HepG2 (cell line): ENCODE measurements around the gene CKS1B. TPM values are rescaled to one million over a fixed set of nuclear protein-coding genes. Genes with fewer than 3 reads are reported as not detected.

Experiments
- CBX2 ChIP-seq, 2 experiments: fragments of 200-600 bp in 1 of 2; sonication (generic); formaldehyde crosslinking in 1 of 2; IDR thresholded peaks; 2 replicates each; pipeline versions ENCODE4 v1.7.0 to v1.8.1; 2018 to 2022; ENCODE audit warnings: low read depth in 2 of 2, low read length in 1 of 2, mild to moderate bottlenecking in 1 of 2, missing genetic modification reagents in 1 of 2
- CREM ChIP-seq, 2 experiments: sonication (generic) in 1 of 2; formaldehyde crosslinking in 1 of 2; IDR thresholded peaks; 2 replicates each; pipeline versions ENCODE4 v1.4.0 to v1.6.1; 2016 to 2020; ENCODE audit warnings: antibody characterized with exemption in 1 of 2, mild to moderate bottlenecking in 1 of 2, missing genetic modification reagents in 1 of 2
- CSRNP2 ChIP-seq: sonication (generic); formaldehyde crosslinking; conservative IDR thresholded peaks from 2 replicates; pipeline ENCODE4 v1.8.0; 2022; ENCODE audit warnings: low read depth, missing genetic modification reagents
- ETS1 ChIP-seq: sonication (generic); formaldehyde crosslinking; IDR thresholded peaks from 2 replicates; pipeline ENCODE4 v1.4.0; 2020; ENCODE audit warnings: missing genetic modification reagents
- GTF3A ChIP-seq: sonication (generic); formaldehyde crosslinking; conservative IDR thresholded peaks from 2 replicates; pipeline ENCODE4 v1.4.0; 2020; ENCODE audit warnings: mild to moderate bottlenecking, missing genetic modification reagents
- HIC2 ChIP-seq: sonication (generic); formaldehyde crosslinking; IDR thresholded peaks from 2 replicates; pipeline ENCODE4 v1.9.0; 2022; ENCODE audit warnings: low read depth, missing genetic modification reagents
- HOXA3 ChIP-seq: sonication (generic); formaldehyde crosslinking; IDR thresholded peaks from 2 replicates; pipeline ENCODE4 v1.5.0; 2020; ENCODE audit warnings: missing genetic modification reagents
- IRX3 ChIP-seq: sonication (generic); formaldehyde crosslinking; IDR thresholded peaks from 2 replicates; pipeline ENCODE4 v1.8.1; 2023; ENCODE audit warnings: mild to moderate bottlenecking, low read depth, missing genetic modification reagents, borderline replicate concordance
- MIER3 ChIP-seq: IDR thresholded peaks from 2 replicates; pipeline ENCODE4 v1.6.1; 2016; ENCODE audit warnings: missing compliant biosample characterization, borderline replicate concordance
- NCOR1 ChIP-seq: fragments of 200-600 bp; sonication (generic); IDR thresholded peaks from 2 replicates; pipeline ENCODE4 v1.7.0; 2017; ENCODE audit warnings: antibody characterized with exemption, low read length, borderline replicate concordance
- SAP130 ChIP-seq: IDR thresholded peaks from 2 replicates; pipeline ENCODE4 v1.6.1; 2016; ENCODE audit warnings: low read depth
- TAF1 ChIP-seq: sonication (generic); formaldehyde crosslinking; IDR thresholded peaks from 2 replicates; pipeline ENCODE4 v1.4.0; 2020; ENCODE audit warnings: missing genetic modification reagents
- TFE3 ChIP-seq: IDR thresholded peaks from 2 replicates; pipeline ENCODE4 v1.6.1; 2016
- ZBTB39 ChIP-seq: sonication (generic); formaldehyde crosslinking; IDR thresholded peaks from 2 replicates; pipeline ENCODE4 v1.5.0; 2020; ENCODE audit warnings: missing genetic modification reagents
- ZNF12 ChIP-seq: sonication (generic); formaldehyde crosslinking; IDR thresholded peaks from 2 replicates; pipeline ENCODE4 v1.5.0; 2020; ENCODE audit warnings: missing genetic modification reagents
- ZNF264 ChIP-seq: sonication (generic); formaldehyde crosslinking; IDR thresholded peaks from 2 replicates; pipeline ENCODE4 v1.4.0; 2020; ENCODE audit warnings: missing genetic modification reagents
- ZNF598 ChIP-seq: sonication (generic); formaldehyde crosslinking; IDR thresholded peaks from 2 replicates; pipeline ENCODE4 v1.5.1; 2020; ENCODE audit warnings: mild to moderate bottlenecking, missing genetic modification reagents, borderline replicate concordance
- ZNF678 ChIP-seq: sonication (generic); formaldehyde crosslinking; IDR thresholded peaks from 2 replicates; pipeline ENCODE4 v1.4.0; 2020; ENCODE audit warnings: mild to moderate bottlenecking, missing genetic modification reagents
- ZSCAN30 ChIP-seq: sonication (generic); formaldehyde crosslinking; IDR thresholded peaks from 2 replicates; pipeline ENCODE4 v1.5.0; 2020; ENCODE audit warnings: mild to moderate bottlenecking, missing genetic modification reagents
- ZSCAN31 ChIP-seq: sonication (generic); formaldehyde crosslinking; IDR thresholded peaks from 2 replicates; pipeline ENCODE4 v1.5.0; 2020; ENCODE audit warnings: low read depth, mild to moderate bottlenecking, missing genetic modification reagents
- polyA plus RNA-seq, 8 experiments: library from polyadenylated mRNA; depleted of rRNA in 3 of 8; stranded (reverse) in 7 of 8; unstranded in 1 of 8; fragments of >200 nt; fragmentation: Illumina TruSeq in 4 of 8; extraction: Trizol in 4 of 8; gene quantifications; 2 replicates each; pipeline versions ENCODE4 v1.2.1 to v1.2.3, GENCODE V29; 2011 to 2016; ENCODE audit warnings: low read depth in 4 of 8, missing spikeins in 1 of 8, mixed read lengths in 1 of 8; ENCODE audit not compliant: insufficient read depth in 1 of 8
- total RNA-seq, 5 experiments: library from RNA; depleted of rRNA; stranded (reverse); fragments of >200 nt; fragmentation: Illumina TruSeq; extraction: Trizol; gene quantifications; 2 replicates each; pipeline ENCODE4 v1.2.3, GENCODE V29; 2016; ENCODE audit warnings: low read depth in 1 of 5

CKS1B gene
- total and polyA plus RNA-seq, 2 of the 13 experiments (the other 11 are each of a cell fraction or from before 2014, with no cell fraction given) = 217 to 222 TPM

- 0 out of 2 replicates have a peak, but pooled peaks have one; percentile 4 for TF ChIP-seq TFE3
- TF ChIP-seq ZBTB39 (CRISPR knock-in tag) = 0 out of 2 replicates have a peak, but pooled peaks have one; percentile 49
- TF ChIP-seq CBX2 (IDR thresholded peaks at IDR 0.05; ENCODE audit: low read depth, low read length) = no peak
- no peak for TF ChIP-seq CBX2 (CRISPR knock-in tag; IDR thresholded peaks at IDR 0.05; ENCODE audit: low read depth)
- TF ChIP-seq CREM (IDR thresholded peaks at IDR 0.05) = peak; percentile 47
- no peak for TF ChIP-seq CREM (CRISPR knock-in tag; IDR thresholded peaks at IDR 0.05)
- peak; percentile 78; the same call in 1 of the 2 replicates for TF ChIP-seq ZNF598 (CRISPR knock-in tag)
- peak; percentile 89 for TF ChIP-seq HIC2 (CRISPR knock-in tag)
- TF ChIP-seq TAF1 = peak; percentile 59; the same call in 1 of the 2 replicates
- TF ChIP-seq ZSCAN30 (CRISPR knock-in tag) = no peak
- TF ChIP-seq HOXA3 (CRISPR knock-in tag) = peak; percentile 63; the same call in 1 of the 2 replicates
- peak; percentile 66; the same call in 1 of the 2 replicates for TF ChIP-seq NCOR1
- TF ChIP-seq ETS1 (CRISPR knock-in tag) = no peak
- TF ChIP-seq ZNF12 = no peak; the same call in 1 of the 2 replicates
- peak; percentile 73 for TF ChIP-seq SAP130 (CRISPR knock-in tag)
- TF ChIP-seq ZNF264 (CRISPR knock-in tag) = 0 out of 2 replicates have a peak, but pooled peaks have one; percentile 14
- TF ChIP-seq ZNF678 = no peak
- no peak for TF ChIP-seq CSRNP2
- TF ChIP-seq GTF3A (CRISPR knock-in tag) = no peak
- TF ChIP-seq IRX3 (CRISPR knock-in tag) = no peak
- TF ChIP-seq MIER3 (CRISPR knock-in tag) = peak; percentile 36; the same call in 1 of the 2 replicates
- TF ChIP-seq ZSCAN31 (CRISPR knock-in tag) = no peak
Measured at GRCh38 chr1:154931940-154932487, 42.5 kb upstream of the CKS1B start (continued).
